Thoracic aorta (tissue), 2 donors: Measurements from ENCODE around the gene PBOV1. TPM values are rescaled to one million over a fixed set of nuclear protein-coding genes. Genes with fewer than 3 reads are reported as not detected.

ENCODE experiments used
- ATAC-seq: fragments of 150-250 bp; one replicate; pipeline ENCODE4 v1.8.0; 2017; ENCODE audit warnings: low read depth; ENCODE audit not compliant: insufficient number of reproducible peaks, low FRiP score
- DNase-seq: peaks from one replicate; pipeline ENCODE4 v3.0.0-alpha.2; 2020; ENCODE audit warnings: low spot score
- H3K27ac ChIP-seq, 2 donors: fragments of 200-600 bp; sonication (generic); 1 replicate in 1 of 2; 2 replicates in 1 of 2; pipeline ENCODE4 v1.5.1; 2016; ENCODE audit warnings: mild to moderate bottlenecking in 2 of 2, moderate library complexity in 2 of 2
- H3K27me3 ChIP-seq: fragments of 200-600 bp; sonication (generic); replicated peaks from 2 replicates; pipeline ENCODE4 v1.6.0; 2016; ENCODE audit warnings: mild to moderate bottlenecking; ENCODE audit not compliant: insufficient read depth
- H3K36me3 ChIP-seq: fragments of 200-600 bp; sonication (generic); one replicate; pipeline ENCODE4 v1.5.1; 2016
- H3K4me1 ChIP-seq, 2 donors: fragments of 200-600 bp; sonication (generic); 1 replicate in 1 of 2; 2 replicates in 1 of 2; pipeline versions ENCODE4 v1.5.1 to v1.6.0; 2016; ENCODE audit warnings: low read depth in 2 of 2, mild to moderate bottlenecking in 1 of 2; ENCODE audit not compliant: control insufficient read depth in 1 of 2
- H3K4me3 ChIP-seq: fragments of 200-600 bp; sonication (generic); 2 replicates; pipeline ENCODE4 v1.5.1; 2016; ENCODE audit warnings: mild to moderate bottlenecking
- H3K9me3 ChIP-seq: fragments of 200-600 bp; sonication (generic); 2 replicates; pipeline ENCODE4 v1.5.1; 2016
- CTCF ChIP-seq: fragments of 200-600 bp; sonication (generic); IDR thresholded peaks from one replicate; pipeline ENCODE4 v1.5.1; 2019; ENCODE audit warnings: antibody characterized with exemption
- total RNA-seq, 2 donors: library from RNA; depleted of rRNA; stranded (reverse); fragments of >200 nt; gene quantifications; one replicate each; pipeline versions ENCODE4 v1.1.0 to v1.2.3, GENCODE V29; 2016

Gene PBOV1
- total RNA-seq, 2 donors from 2014 or later: not detected

- no peak for ATAC-seq
- Histone ChIP-seq H3K4me3 (no peak overlapping the region), H3K27ac (no peak overlapping the region), H3K9me3 (no peaks in the 10 kb centered on the region), H3K4me1 (no peaks in the 10 kb centered on the region), H3K36me3 (no peaks in the 10 kb centered on the region), H3K27me3 (no peaks in the 10 kb centered on the region)
- no peak for DNase-seq
- no peak for TF ChIP-seq CTCF
Measured at GRCh38 chr6:138234363-138234762, 16.1 kb upstream of the PBOV1 start.

- ATAC-seq: no peak
- Histone ChIP-seq H3K27ac (no peak overlapping the region), H3K27me3 (no peaks in the 10 kb centered on the region)
Measured at GRCh38 chr6:138231381-138231886, 13.1 kb upstream of the PBOV1 start.

GRCh38 chr6:138230759-138231380 lies 12.6 kb upstream of the PBOV1 start:
- Histone ChIP-seq H3K9me3 (no peaks in the 10 kb centered on the region), H3K27ac (no peak overlapping the region), H3K4me3 (no peak overlapping the region), H3K27me3 (no peaks in the 10 kb centered on the region), H3K4me1 (no peaks in the 10 kb centered on the region), H3K36me3 (no peaks in the 10 kb centered on the region)
- TF ChIP-seq CTCF: no peak
- DNase-seq: no peak
- ATAC-seq: no peak

More at GRCh38 chr6:138231381-138231886, 13.1 kb upstream of the PBOV1 start:
- DNase-seq: no peak
- no peaks in the 10 kb centered on the region for H3K36me3 ChIP-seq
- no peak overlapping the region for H3K4me3 ChIP-seq
- H3K9me3 ChIP-seq: no peaks in the 10 kb centered on the region
- H3K4me1 ChIP-seq: no peaks in the 10 kb centered on the region
- no peak for TF ChIP-seq CTCF

- no peak overlapping the region for H3K27ac ChIP-seq
- no peak for TF ChIP-seq CTCF
- no peaks in the 10 kb centered on the region for H3K36me3 ChIP-seq
- H3K4me1 ChIP-seq: no peaks in the 10 kb centered on the region
- no peaks in the 10 kb centered on the region for H3K9me3 ChIP-seq
- no peak overlapping the region for H3K4me3 ChIP-seq
- H3K27me3 ChIP-seq: no peaks in the 10 kb centered on the region
- DNase-seq: no peak
- no peak for ATAC-seq
Measured at GRCh38 chr6:138230221-138230620, 11.9 kb upstream of the PBOV1 start.

GRCh38 chr6:138229663-138230179 lies 11.4 kb upstream of the PBOV1 start:
- H3K4me1 ChIP-seq: no peaks in the 10 kb centered on the region
- ATAC-seq (no peak), DNase-seq (no peak)
- no peak overlapping the region for H3K27ac ChIP-seq
- H3K9me3 ChIP-seq: no peaks in the 10 kb centered on the region
- H3K36me3 ChIP-seq: no peaks in the 10 kb centered on the region
- TF ChIP-seq CTCF: no peak
- H3K27me3 ChIP-seq: no peaks in the 10 kb centered on the region
- H3K4me3 ChIP-seq: no peak overlapping the region
